ENCODE measurements around the gene TIPARP.

TIPARP gene

DNA sequence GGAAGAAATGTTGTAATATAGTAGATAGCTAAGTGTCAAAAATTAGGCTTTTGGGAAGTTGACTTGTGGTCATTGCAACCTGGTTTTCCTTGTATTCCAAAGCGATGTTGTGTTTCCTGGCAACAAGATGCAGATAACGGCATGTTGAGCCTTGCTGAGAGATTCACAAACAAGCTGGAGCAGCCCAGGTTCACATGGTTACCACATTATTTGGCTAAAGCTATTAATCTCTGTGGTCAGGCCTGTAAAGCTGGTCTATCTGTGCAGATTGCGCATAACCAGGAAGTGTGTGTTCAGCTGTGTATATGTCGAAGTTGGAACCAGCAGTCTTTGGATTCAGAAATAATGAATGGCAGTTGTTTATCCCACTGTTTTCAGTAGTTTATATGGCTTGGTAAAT lies 6.6 kb downstream of the TIPARP start:
- Histone ChIP-seq H3K27ac (ENCODE audit: extremely low read depth, low read depth, low read length) (no peak overlapping the region), H3K4me3 (ENCODE audit: low read depth, low read length) (no peak overlapping the region), H3K36me3 (ENCODE audit: control insufficient read depth in 2 of 2, insufficient read depth in 1 of 2, low read length in 2 of 2) (peaks cover 0 to 27% of the 10 kb centered on the region in 2 experiments; a peak in 1 of 3 replicates), H3K9me3 (ENCODE audit: control insufficient read depth, insufficient read depth, low read depth, low read length) (no peaks in the 10 kb centered on the region), H3K4me1 (ENCODE audit: control insufficient read depth, insufficient read depth, low read length) (peaks cover 15% of the 10 kb centered on the region)
- TF ChIP-seq, protein P1, sequence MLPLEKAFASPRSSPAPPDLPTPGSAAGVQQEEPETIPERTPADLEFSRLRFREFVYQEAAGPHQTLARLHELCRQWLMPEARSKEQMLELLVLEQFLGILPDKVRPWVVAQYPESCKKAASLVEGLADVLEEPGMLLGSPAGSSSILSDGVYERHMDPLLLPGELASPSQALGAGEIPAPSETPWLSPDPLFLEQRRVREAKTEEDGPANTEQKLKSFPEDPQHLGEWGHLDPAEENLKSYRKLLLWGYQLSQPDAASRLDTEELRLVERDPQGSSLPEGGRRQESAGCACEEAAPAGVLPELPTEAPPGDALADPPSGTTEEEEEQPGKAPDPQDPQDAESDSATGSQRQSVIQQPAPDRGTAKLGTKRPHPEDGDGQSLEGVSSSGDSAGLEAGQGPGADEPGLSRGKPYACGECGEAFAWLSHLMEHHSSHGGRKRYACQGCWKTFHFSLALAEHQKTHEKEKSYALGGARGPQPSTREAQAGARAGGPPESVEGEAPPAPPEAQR (tag by site-specific recombination; IDR thresholded peaks at IDR 0.05): no peak
- 0 out of 2 replicates have a peak, but pooled peaks have one; percentile 12 for TF ChIP-seq SP7 (tag by site-specific recombination; IDR thresholded peaks at IDR 0.05)
- TF ChIP-seq ZNF366 (tag by site-specific recombination; conservative IDR thresholded peaks at IDR 0.05): no peak
- TF ChIP-seq ZNF133 (tag by site-specific recombination; IDR thresholded peaks at IDR 0.05): no peak
- TF ChIP-seq, protein P2, sequence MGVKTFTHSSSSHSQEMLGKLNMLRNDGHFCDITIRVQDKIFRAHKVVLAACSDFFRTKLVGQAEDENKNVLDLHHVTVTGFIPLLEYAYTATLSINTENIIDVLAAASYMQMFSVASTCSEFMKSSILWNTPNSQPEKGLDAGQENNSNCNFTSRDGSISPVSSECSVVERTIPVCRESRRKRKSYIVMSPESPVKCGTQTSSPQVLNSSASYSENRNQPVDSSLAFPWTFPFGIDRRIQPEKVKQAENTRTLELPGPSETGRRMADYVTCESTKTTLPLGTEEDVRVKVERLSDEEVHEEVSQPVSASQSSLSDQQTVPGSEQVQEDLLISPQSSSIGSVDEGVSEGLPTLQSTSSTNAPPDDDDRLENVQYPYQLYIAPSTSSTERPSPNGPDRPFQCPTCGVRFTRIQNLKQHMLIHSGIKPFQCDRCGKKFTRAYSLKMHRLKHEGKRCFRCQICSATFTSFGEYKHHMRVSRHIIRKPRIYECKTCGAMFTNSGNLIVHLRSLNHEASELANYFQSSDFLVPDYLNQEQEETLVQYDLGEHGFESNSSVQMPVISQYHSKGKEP (tag by site-specific recombination; IDR thresholded peaks at IDR 0.05): 0 out of 2 replicates have a peak, but pooled peaks have one; percentile 36
- no peak for TF ChIP-seq RBAK (tag by site-specific recombination; IDR thresholded peaks at IDR 0.05)
- no peak for TF ChIP-seq ZNF670 (tag by site-specific recombination; IDR thresholded peaks at IDR 0.05; ENCODE audit: low read depth)
- TF ChIP-seq ZNF529 (tag by site-specific recombination; IDR thresholded peaks at IDR 0.05; ENCODE audit: insufficient replicate concordance): peak; percentile 10
- TF ChIP-seq GFI1B (tag by site-specific recombination; IDR thresholded peaks at IDR 0.05): peak; percentile 81; the same call in 1 of the 2 replicates
- TF ChIP-seq, protein P3, sequence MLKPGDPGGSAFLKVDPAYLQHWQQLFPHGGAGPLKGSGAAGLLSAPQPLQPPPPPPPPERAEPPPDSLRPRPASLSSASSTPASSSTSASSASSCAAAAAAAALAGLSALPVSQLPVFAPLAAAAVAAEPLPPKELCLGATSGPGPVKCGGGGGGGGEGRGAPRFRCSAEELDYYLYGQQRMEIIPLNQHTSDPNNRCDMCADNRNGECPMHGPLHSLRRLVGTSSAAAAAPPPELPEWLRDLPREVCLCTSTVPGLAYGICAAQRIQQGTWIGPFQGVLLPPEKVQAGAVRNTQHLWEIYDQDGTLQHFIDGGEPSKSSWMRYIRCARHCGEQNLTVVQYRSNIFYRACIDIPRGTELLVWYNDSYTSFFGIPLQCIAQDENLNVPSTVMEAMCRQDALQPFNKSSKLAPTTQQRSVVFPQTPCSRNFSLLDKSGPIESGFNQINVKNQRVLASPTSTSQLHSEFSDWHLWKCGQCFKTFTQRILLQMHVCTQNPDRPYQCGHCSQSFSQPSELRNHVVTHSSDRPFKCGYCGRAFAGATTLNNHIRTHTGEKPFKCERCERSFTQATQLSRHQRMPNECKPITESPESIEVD (tag by site-specific recombination; IDR thresholded peaks at IDR 0.05): 0 out of 2 replicates have a peak, but pooled peaks have one; percentile 16
- no peak for TF ChIP-seq ZNF654 (tag by site-specific recombination; IDR thresholded peaks at IDR 0.05; ENCODE audit: low read depth)
- TF ChIP-seq ZNF324 (tag by site-specific recombination; IDR thresholded peaks at IDR 0.05): no peak
- TF ChIP-seq ZNF791 (tag by site-specific recombination; IDR thresholded peaks at IDR 0.05): no peak
- no peak for TF ChIP-seq ZNF585B (tag by site-specific recombination; IDR thresholded peaks at IDR 0.05)
- no peak for TF ChIP-seq ZNF792 (tag by site-specific recombination; IDR thresholded peaks at IDR 0.05)
- no peak for TF ChIP-seq ZFP41 (tag by site-specific recombination; IDR thresholded peaks at IDR 0.05; ENCODE audit: borderline replicate concordance)
- TF ChIP-seq ZNF600 (tag by site-specific recombination; IDR thresholded peaks at IDR 0.05): 0 out of 2 replicates have a peak, but pooled peaks have one; percentile 52
- TF ChIP-seq ZXDB (tag by site-specific recombination; IDR thresholded peaks at IDR 0.05): 0 out of 2 replicates have a peak, but pooled peaks have one; percentile 40
- ChIA-PET POLR2A (no interaction called here), CTCF (interaction anchor here (0.7 kb wide), 1 partner anchor 765 kb away, joined by 3 read pairs; no protein-coding TSS in a partner anchor)

DNA sequence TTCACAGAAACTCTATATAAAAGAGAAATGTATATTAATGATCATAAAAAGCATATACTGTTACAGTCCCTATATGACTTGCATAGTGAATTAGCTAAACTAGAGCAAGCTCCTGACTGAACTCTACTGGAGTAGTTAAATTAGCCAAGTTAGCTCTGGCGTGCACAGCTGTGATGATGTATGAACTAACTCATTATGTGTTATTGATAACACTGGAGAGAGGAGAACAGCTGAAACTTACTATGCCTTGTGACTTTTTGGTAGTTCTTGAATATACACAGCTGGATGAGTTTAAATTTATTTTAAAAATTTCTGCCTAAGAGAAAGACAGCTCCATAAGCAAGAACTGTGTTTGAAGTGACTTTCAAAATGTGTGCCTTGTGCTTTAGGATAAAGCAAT lies 8.1 kb downstream of the TIPARP start:
- POLR2A ChIA-PET: interaction anchor here (1.3 kb wide), 1 partner anchor 8 kb away, joined by 4 read pairs; the partner anchor contains the start of gene TIPARP
- CTCF ChIA-PET: no interaction called here
- no peaks in the 10 kb centered on the region for H3K9me3 ChIP-seq (ENCODE audit: control insufficient read depth, insufficient read depth, low read depth, low read length)
- H3K4me1 ChIP-seq (ENCODE audit: control insufficient read depth, insufficient read depth, low read length): peaks cover 13% of the 10 kb centered on the region
- H3K27ac ChIP-seq (ENCODE audit: extremely low read depth, low read depth, low read length): no peak overlapping the region
- no peak overlapping the region for H3K4me3 ChIP-seq (ENCODE audit: low read depth, low read length)
- H3K36me3 ChIP-seq (ENCODE audit: control insufficient read depth in 2 of 2, insufficient read depth in 1 of 2, low read length in 2 of 2): peaks cover 0 to 27% of the 10 kb centered on the region in 2 experiments; a peak in 1 of 3 replicates
- TF ChIP-seq ZBTB8A (tag by site-specific recombination; IDR thresholded peaks at IDR 0.05): no peak
- TF ChIP-seq ZNF660 (tag by site-specific recombination; IDR thresholded peaks at IDR 0.05): no peak; the same call in 1 of the 2 replicates
- no peak for TF ChIP-seq ZNF292 (tag by site-specific recombination; IDR thresholded peaks at IDR 0.05; ENCODE audit: borderline replicate concordance, low read depth)
- TF ChIP-seq ZNF585B (tag by site-specific recombination; IDR thresholded peaks at IDR 0.05): no peak
- TF ChIP-seq GLI2 (tag by site-specific recombination; IDR thresholded peaks at IDR 0.05; ENCODE audit: borderline replicate concordance, low read depth): no peak
- TF ChIP-seq ZBTB20 (tag by site-specific recombination; IDR thresholded peaks at IDR 0.05): no peak
- no peak for TF ChIP-seq SP3 (tag by site-specific recombination; IDR thresholded peaks at IDR 0.05)
- no peak for TF ChIP-seq ZNF302 (tag by site-specific recombination; IDR thresholded peaks at IDR 0.05; ENCODE audit: low read depth)
- no peak for TF ChIP-seq SCRT2 (tag by site-specific recombination; IDR thresholded peaks at IDR 0.05)
- TF ChIP-seq, protein P4, sequence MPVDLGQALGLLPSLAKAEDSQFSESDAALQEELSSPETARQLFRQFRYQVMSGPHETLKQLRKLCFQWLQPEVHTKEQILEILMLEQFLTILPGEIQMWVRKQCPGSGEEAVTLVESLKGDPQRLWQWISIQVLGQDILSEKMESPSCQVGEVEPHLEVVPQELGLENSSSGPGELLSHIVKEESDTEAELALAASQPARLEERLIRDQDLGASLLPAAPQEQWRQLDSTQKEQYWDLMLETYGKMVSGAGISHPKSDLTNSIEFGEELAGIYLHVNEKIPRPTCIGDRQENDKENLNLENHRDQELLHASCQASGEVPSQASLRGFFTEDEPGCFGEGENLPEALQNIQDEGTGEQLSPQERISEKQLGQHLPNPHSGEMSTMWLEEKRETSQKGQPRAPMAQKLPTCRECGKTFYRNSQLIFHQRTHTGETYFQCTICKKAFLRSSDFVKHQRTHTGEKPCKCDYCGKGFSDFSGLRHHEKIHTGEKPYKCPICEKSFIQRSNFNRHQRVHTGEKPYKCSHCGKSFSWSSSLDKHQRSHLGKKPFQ (tag by site-specific recombination; IDR thresholded peaks at IDR 0.05): no peak
- TF ChIP-seq KLF1 (tag by site-specific recombination; IDR thresholded peaks at IDR 0.05): no peak
- no peak for TF ChIP-seq BCL11A (tag by site-specific recombination; IDR thresholded peaks at IDR 0.05; ENCODE audit: low read depth)
- no peak for TF ChIP-seq ZNF211 (tag by site-specific recombination; IDR thresholded peaks at IDR 0.05; ENCODE audit: low read depth)
- TF ChIP-seq OSR2 (tag by site-specific recombination; IDR thresholded peaks at IDR 0.05): peak; percentile 48; the same call in 1 of the 2 replicates

Measured in HEK293 (cell line).